Measurements from ENCODE around the gene ATAD3B. TPM values are rescaled to one million over a fixed set of nuclear protein-coding genes. Genes with fewer than 3 reads are reported as not detected.

Gene ATAD3B
- total and polyA plus RNA-seq, 2 of the 13 experiments (the other 11 are each of a cell fraction or from before 2014, with no cell fraction given), result 9.6 to 31.1 TPM

DNA sequence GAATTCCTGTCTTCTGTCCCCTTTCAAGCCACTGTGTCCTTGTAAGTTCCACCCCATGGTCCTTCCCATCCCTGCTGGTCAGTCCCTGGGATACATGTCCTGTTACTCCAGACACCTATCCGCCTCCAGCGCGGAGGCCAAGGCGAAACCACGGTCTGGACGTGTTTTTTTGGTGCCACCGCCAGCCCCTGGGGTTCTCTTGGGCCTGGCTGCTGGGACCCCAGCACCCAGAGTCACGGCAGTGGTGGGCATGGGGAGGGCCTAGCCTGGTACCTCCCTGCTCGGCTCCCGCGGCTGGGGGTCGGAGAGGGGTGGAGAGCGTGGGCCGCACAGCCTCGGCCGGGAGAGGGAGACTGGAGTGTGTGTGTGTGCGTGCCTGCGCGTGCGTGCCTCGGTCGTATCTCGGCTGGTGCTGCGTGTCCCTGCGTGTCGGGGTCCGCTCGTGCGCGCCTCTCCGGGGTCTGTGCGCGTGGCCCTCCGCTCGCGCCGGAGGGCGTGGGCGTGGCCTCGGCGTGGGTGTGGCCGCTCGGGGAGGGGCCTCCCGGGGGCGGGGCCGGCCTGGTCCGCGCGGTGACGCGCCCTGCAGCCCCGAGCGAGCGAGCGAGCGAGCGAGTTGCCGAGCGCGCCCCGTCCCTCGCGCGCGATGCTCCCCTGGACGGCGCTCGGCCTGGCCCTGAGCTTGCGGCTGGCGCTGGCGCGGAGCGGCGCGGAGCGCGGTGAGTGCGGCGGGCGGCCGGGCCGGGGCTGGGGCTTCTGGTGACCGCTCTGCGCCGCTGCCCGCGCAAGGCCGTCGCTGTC, 36.3 kb upstream of the ATAD3B start, which contains the start of gene VWA1 (continued):
- TF ChIP-seq, protein P1, sequence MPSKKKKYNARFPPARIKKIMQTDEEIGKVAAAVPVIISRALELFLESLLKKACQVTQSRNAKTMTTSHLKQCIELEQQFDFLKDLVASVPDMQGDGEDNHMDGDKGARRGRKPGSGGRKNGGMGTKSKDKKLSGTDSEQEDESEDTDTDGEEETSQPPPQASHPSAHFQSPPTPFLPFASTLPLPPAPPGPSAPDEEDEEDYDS (CRISPR knock-in tag; IDR thresholded peaks at IDR 0.05), result 0 out of 2 replicates have a peak, but pooled peaks have one; percentile 29
- TF ChIP-seq NCOA2 (CRISPR knock-in tag; IDR thresholded peaks at IDR 0.05) (no peak), HCFC1 (IDR thresholded peaks at IDR 0.05; ENCODE audit: low read depth, low read length) (no peak), MED13 (CRISPR knock-in tag; IDR thresholded peaks at IDR 0.05) (no peak), NAIF1 (CRISPR knock-in tag; IDR thresholded peaks at IDR 0.05; ENCODE audit: borderline replicate concordance) (no peak), ZNF3 (CRISPR knock-in tag; IDR thresholded peaks at IDR 0.05) (no peak), KLF9 (CRISPR knock-in tag; IDR thresholded peaks at IDR 0.05; ENCODE audit: low read depth) (no peak), ZNF788 (CRISPR knock-in tag; IDR thresholded peaks at IDR 0.05; ENCODE audit: borderline replicate concordance) (peak; percentile 79; the same call in 1 of the 2 replicates), ZNF260 (CRISPR knock-in tag; IDR thresholded peaks at IDR 0.05; ENCODE audit: borderline replicate concordance, low read depth) (no peak), MAFF (IDR thresholded peaks at IDR 0.05; ENCODE audit: low read depth, low read length) (no peak), SSRP1 (CRISPR knock-in tag; IDR thresholded peaks at IDR 0.05) (peak; percentile 69; the same call in 1 of the 2 replicates), ZNF496 (CRISPR knock-in tag; IDR thresholded peaks at IDR 0.05; ENCODE audit: insufficient replicate concordance) (no peak), ADNP (CRISPR knock-in tag; IDR thresholded peaks at IDR 0.05) (no peak)
- TF ChIP-seq, protein P2, sequence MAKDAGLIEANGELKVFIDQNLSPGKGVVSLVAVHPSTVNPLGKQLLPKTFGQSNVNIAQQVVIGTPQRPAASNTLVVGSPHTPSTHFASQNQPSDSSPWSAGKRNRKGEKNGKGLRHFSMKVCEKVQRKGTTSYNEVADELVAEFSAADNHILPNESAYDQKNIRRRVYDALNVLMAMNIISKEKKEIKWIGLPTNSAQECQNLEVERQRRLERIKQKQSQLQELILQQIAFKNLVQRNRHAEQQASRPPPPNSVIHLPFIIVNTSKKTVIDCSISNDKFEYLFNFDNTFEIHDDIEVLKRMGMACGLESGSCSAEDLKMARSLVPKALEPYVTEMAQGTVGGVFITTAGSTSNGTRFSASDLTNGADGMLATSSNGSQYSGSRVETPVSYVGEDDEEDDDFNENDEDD (CRISPR knock-in tag; IDR thresholded peaks at IDR 0.05; ENCODE audit: borderline replicate concordance), result no peak; the same call in 1 of the 2 replicates
- TF ChIP-seq, protein P3, sequence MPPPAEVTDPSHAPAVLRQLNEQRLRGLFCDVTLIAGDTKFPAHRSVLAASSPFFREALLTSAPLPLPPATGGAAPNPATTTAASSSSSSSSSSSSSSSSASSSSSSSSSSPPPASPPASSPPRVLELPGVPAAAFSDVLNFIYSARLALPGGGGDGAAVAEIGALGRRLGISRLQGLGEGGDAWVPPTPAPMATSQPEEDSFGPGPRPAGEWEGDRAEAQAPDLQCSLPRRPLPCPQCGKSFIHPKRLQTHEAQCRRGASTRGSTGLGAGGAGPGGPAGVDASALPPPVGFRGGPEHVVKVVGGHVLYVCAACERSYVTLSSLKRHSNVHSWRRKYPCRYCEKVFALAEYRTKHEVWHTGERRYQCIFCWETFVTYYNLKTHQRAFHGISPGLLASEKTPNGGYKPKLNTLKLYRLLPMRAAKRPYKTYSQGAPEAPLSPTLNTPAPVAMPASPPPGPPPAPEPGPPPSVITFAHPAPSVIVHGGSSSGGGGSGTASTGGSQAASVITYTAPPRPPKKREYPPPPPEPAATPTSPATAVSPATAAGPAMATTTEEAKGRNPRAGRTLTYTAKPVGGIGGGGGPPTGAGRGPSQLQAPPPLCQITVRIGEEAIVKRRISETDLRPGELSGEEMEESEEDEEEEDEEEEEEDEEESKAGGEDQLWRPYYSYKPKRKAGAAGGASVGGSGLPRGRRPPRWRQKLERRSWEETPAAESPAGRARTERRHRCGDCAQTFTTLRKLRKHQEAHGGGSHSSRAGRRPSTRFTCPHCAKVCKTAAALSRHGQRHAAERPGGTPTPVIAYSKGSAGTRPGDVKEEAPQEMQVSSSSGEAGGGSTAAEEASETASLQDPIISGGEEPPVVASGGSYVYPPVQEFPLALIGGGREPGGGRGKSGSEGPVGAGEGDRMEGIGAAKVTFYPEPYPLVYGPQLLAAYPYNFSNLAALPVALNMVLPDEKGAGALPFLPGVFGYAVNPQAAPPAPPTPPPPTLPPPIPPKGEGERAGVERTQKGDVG (CRISPR knock-in tag; IDR thresholded peaks at IDR 0.05; ENCODE audit: borderline replicate concordance), result no peak
- TF ChIP-seq, protein P4, sequence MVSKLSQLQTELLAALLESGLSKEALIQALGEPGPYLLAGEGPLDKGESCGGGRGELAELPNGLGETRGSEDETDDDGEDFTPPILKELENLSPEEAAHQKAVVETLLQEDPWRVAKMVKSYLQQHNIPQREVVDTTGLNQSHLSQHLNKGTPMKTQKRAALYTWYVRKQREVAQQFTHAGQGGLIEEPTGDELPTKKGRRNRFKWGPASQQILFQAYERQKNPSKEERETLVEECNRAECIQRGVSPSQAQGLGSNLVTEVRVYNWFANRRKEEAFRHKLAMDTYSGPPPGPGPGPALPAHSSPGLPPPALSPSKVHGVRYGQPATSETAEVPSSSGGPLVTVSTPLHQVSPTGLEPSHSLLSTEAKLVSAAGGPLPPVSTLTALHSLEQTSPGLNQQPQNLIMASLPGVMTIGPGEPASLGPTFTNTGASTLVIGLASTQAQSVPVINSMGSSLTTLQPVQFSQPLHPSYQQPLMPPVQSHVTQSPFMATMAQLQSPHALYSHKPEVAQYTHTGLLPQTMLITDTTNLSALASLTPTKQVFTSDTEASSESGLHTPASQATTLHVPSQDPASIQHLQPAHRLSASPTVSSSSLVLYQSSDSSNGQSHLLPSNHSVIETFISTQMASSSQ (IDR thresholded peaks at IDR 0.05; ENCODE audit: low read depth), result no peak
- TF ChIP-seq, protein P4 (CRISPR knock-in tag; IDR thresholded peaks at IDR 0.05; ENCODE audit: borderline replicate concordance), result peak; percentile 41
- TF ChIP-seq, protein P5, sequence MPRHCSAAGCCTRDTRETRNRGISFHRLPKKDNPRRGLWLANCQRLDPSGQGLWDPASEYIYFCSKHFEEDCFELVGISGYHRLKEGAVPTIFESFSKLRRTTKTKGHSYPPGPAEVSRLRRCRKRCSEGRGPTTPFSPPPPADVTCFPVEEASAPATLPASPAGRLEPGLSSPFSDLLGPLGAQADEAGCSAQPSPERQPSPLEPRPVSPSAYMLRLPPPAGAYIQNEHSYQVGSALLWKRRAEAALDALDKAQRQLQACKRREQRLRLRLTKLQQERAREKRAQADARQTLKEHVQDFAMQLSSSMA (CRISPR knock-in tag; IDR thresholded peaks at IDR 0.05), result no peak
